ENCODE measurements around the gene F12. TPM values are rescaled to one million over a fixed set of nuclear protein-coding genes. Genes with fewer than 3 reads are reported as not detected.

Gene F12
- total RNA-seq, 1 experiment from 2014 or later: 30.0 TPM

DNA sequence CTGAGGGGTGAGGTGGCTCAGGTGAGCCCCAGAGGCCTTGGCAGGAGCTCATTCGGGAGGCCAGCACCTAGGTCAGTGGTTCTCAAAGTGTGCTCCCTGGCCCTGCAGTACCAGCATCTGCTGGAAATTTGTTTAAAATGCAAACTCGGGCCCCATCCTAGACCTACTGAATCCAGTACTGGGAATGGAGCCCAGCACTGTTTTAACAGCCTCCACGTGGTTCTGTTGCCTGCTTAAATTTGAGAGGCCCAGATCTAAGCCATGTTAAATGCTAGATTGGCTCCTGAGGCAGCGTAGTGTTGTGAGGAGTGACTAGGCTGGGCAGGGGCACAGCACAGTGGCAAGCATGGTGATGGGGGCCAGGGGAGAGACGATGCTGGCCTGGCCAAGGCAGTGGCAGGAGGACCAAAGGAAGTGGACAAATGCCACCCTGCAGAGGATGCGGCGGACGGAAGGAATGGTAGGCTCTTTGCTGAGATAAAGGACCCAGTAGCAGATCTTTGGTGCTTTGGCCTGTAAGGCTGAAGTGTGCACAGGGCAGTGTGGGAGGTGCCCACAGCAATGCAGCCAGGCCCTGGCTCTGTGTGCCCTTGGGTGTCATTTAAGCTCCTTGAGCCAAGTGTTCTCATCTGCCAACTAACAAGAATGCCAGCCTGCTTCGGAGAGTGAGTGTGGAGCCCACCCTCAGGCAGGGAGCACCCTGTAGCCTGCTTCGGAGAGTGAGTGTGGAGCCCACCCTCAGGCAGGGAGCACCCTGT lies 41.5 kb upstream of the F12 start:
- intact Hi-C loops (cut with micrococcal nuclease): no loop called here
- ATAC-seq: no peak
- no peak for DNase-seq (ENCODE audit: low read depth, low spot score)
- Histone ChIP-seq H2AFZ (ENCODE audit: low read depth, low read length, poor library complexity, severe bottlenecking) (no peak overlapping the region), H3K36me3 (ENCODE audit: control insufficient read depth in 1 of 2, insufficient read depth in 2 of 2, low read length in 2 of 2) (no peaks in the 10 kb centered on the region; a peak in 1 of 4 replicates), H3K79me2 (ENCODE audit: insufficient read depth, low read length) (peaks cover 53% of the 10 kb centered on the region), H3K9ac (ENCODE audit: low read length) (no peak overlapping the region), H3K9me3 (ENCODE audit: control insufficient read depth in 1 of 2, insufficient read depth in 1 of 2, low read depth in 1 of 2, low read length in 2 of 2) (no peaks in the 10 kb centered on the region), H4K20me1 (ENCODE audit: insufficient read depth) (no peaks in the 10 kb centered on the region), H3K27ac (ENCODE audit: low read depth, low read length) (no peak overlapping the region; the same call in 1 of the 2 replicates), H3K27me3 (ENCODE audit: insufficient read depth, low read length) (no peaks in the 10 kb centered on the region), H3K4me3 (replicated peaks in 1 of 2; ENCODE audit: low read depth in 1 of 2, low read length in 2 of 2) (no peak overlapping the region), H3K9me2 (ENCODE audit: insufficient read depth) (no peaks in the 10 kb centered on the region), H3K4me1 (ENCODE audit: control insufficient read depth in 1 of 2, insufficient read depth in 2 of 2, low read length in 2 of 2) (peaks cover 20 to 74% of the 10 kb centered on the region in 2 experiments), H3K4me2 (ENCODE audit: low read length) (no peak overlapping the region)
- ChIA-PET RAD21 (ENCODE audit: low non-redundant PET in 1 of 2, low total read pairs in 2 of 2, uncharacterized antibody in 2 of 2, unreplicated experiment in 2 of 2) (no interaction called here), POLR2A (interaction anchor here (1.3 to 2.0 kb wide), 3 partner anchors 24 to 49 kb away, joined by 3 to 5 read pairs (median 4); partner anchors contain the start of gene GRK6), CTCF (interaction anchor here (6.3 kb wide), 1 partner anchor 48 kb away, joined by 53 read pairs; no protein-coding TSS in a partner anchor)
- BruUV-seq (replicated peaks): no TSS peak
- TF ChIP-seq SP1 (IDR thresholded peaks at IDR 0.05; ENCODE audit: low read depth): no peak
- TF ChIP-seq SIN3A (IDR thresholded peaks at IDR 0.05; ENCODE audit: low read depth): no peak
- no peak for TF ChIP-seq TCF7L2 (IDR thresholded peaks at IDR 0.05; ENCODE audit: borderline replicate concordance, extremely low read depth, insufficient read depth, insufficient read length)
- no peak for TF ChIP-seq ZNF274 (IDR thresholded peaks at IDR 0.05; ENCODE audit: low read depth, low read length)
- TF ChIP-seq EGR1 (IDR thresholded peaks at IDR 0.05; ENCODE audit: low read depth): no peak
- TF ChIP-seq, protein P1, sequence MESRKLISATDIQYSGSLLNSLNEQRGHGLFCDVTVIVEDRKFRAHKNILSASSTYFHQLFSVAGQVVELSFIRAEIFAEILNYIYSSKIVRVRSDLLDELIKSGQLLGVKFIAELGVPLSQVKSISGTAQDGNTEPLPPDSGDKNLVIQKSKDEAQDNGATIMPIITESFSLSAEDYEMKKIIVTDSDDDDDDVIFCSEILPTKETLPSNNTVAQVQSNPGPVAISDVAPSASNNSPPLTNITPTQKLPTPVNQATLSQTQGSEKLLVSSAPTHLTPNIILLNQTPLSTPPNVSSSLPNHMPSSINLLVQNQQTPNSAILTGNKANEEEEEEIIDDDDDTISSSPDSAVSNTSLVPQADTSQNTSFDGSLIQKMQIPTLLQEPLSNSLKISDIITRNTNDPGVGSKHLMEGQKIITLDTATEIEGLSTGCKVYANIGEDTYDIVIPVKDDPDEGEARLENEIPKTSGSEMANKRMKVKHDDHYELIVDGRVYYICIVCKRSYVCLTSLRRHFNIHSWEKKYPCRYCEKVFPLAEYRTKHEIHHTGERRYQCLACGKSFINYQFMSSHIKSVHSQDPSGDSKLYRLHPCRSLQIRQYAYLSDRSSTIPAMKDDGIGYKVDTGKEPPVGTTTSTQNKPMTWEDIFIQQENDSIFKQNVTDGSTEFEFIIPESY (IDR thresholded peaks at IDR 0.05; ENCODE audit: extremely low read depth, insufficient replicate concordance, low read length): no peak
- TF ChIP-seq SRF (IDR thresholded peaks at IDR 0.05; ENCODE audit: low read depth): no peak
- no peak for TF ChIP-seq CEBPB (IDR thresholded peaks at IDR 0.05; ENCODE audit: low read depth)
- TF ChIP-seq, protein P2, sequence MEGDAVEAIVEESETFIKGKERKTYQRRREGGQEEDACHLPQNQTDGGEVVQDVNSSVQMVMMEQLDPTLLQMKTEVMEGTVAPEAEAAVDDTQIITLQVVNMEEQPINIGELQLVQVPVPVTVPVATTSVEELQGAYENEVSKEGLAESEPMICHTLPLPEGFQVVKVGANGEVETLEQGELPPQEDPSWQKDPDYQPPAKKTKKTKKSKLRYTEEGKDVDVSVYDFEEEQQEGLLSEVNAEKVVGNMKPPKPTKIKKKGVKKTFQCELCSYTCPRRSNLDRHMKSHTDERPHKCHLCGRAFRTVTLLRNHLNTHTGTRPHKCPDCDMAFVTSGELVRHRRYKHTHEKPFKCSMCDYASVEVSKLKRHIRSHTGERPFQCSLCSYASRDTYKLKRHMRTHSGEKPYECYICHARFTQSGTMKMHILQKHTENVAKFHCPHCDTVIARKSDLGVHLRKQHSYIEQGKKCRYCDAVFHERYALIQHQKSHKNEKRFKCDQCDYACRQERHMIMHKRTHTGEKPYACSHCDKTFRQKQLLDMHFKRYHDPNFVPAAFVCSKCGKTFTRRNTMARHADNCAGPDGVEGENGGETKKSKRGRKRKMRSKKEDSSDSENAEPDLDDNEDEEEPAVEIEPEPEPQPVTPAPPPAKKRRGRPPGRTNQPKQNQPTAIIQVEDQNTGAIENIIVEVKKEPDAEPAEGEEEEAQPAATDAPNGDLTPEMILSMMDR (IDR thresholded peaks at IDR 0.05 in 2 of 3, conservative IDR thresholded peaks at IDR 0.05 in 1 of 3; ENCODE audit: borderline replicate concordance in 1 of 3, insufficient read depth in 1 of 3, low read depth in 2 of 3, low read length in 2 of 3): no peak
- no peak for TF ChIP-seq POLR2AphosphoS5 (IDR thresholded peaks at IDR 0.05; ENCODE audit: low read depth, low read length)
- no peak for TF ChIP-seq CBX3 (IDR thresholded peaks at IDR 0.05; ENCODE audit: low read depth)
- no peak for TF ChIP-seq POLR2A (IDR thresholded peaks at IDR 0.05; ENCODE audit: borderline replicate concordance, extremely low read depth, insufficient read depth, insufficient read length)
- TF ChIP-seq EZH2 (IDR thresholded peaks at IDR 0.05): no peak
- no peak for TF ChIP-seq YY1 (IDR thresholded peaks at IDR 0.05; ENCODE audit: extremely low read depth, insufficient replicate concordance, low read depth, low read length)
- TF ChIP-seq, protein P3, sequence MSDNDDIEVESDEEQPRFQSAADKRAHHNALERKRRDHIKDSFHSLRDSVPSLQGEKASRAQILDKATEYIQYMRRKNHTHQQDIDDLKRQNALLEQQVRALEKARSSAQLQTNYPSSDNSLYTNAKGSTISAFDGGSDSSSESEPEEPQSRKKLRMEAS (IDR thresholded peaks at IDR 0.05): no peak
- TF ChIP-seq RAD21 (IDR thresholded peaks at IDR 0.05; ENCODE audit: low read depth): no peak
- TF ChIP-seq ZFX (IDR thresholded peaks at IDR 0.05): no peak
